T-helper 1 cell treated with Interleukin-12 subunit alpha and Interleukin-12 subunit beta and Interleukin-4 antibody, amounts not matched to agents 30 μg/mL and 1 μg/mL, for 36 hours (primary cell): ENCODE results near the gene NUP35.
"Not testable (repeated sequence)": the region's sequence is repeated elsewhere in the genome, so short reads cannot be mapped to it uniquely, and the experiment has no call there.

Source experiments
- H3K27ac Mint-ChIP-seq: one replicate; pipeline ENCODE4 v1.8.0; 2021; ENCODE audit warnings: mild to moderate bottlenecking, mixed read lengths
- H3K27me3 Mint-ChIP-seq: one replicate; pipeline ENCODE4 v1.8.0; 2021; ENCODE audit warnings: low read depth, mixed read lengths
- H3K36me3 Mint-ChIP-seq: one replicate; pipeline ENCODE4 v1.8.0; 2021; ENCODE audit warnings: low read depth, mixed read lengths
- H3K4me1 Mint-ChIP-seq: one replicate; pipeline ENCODE4 v1.8.0; 2021; ENCODE audit warnings: low read depth, mixed read lengths
- H3K4me3 Mint-ChIP-seq: one replicate; pipeline ENCODE4 v1.8.0; 2021; ENCODE audit warnings: mild to moderate bottlenecking, moderate library complexity, mixed read lengths
- H3K9me3 Mint-ChIP-seq: one replicate; pipeline ENCODE4 v1.8.0; 2021; ENCODE audit warnings: mixed read lengths

NUP35 gene

DNA sequence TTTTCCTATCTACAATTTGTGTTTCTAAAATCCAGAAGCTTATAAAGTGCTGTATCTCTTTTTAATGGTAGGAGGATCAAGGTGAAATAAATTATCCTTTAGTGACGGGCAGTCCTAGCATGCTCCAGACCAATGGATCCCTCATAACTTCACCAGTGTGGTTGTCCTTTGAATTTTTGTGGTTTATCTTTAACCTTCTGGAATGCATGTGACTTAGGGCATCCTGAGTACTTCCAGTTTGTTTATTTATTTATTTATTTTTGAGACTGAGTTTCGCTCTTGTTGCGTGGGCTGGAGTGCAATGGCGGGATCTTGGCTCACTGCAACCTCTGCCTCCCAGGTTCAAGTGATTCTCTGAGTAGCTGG lies 40.4 kb downstream of the NUP35 start:
- H3K36me3 Mint-ChIP-seq, result peaks cover 39% of the 10 kb centered on the region
- no peak overlapping the region for H3K27ac Mint-ChIP-seq
- no peaks in the 10 kb centered on the region for H3K4me1 Mint-ChIP-seq

DNA sequence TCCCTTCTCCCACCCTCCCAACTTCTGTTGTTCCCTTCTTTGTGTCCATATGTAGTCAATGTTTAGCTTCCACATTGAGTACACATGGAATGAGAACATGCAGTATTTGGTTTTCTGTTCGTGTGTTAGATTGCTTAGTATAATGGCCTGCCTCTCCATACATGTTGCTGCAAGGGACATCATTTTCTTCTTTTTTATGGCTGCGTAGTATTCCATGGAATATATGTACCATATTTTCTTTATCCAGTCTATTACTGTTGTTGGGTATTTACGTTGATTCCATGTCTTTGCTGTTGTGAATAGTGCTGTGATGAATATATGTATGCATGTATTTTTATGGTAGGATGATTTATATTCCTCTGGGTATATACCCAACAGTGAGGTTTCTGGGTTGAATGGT lies 42.0 kb downstream of the NUP35 start:
- peaks cover 4% of the 10 kb centered on the region for H3K4me1 Mint-ChIP-seq
- H3K4me3 Mint-ChIP-seq, result no peak overlapping the region
- H3K9me3 Mint-ChIP-seq, result peaks cover 3% of the 10 kb centered on the region
- no peaks in the 10 kb centered on the region for H3K27me3 Mint-ChIP-seq
- H3K36me3 Mint-ChIP-seq, result peaks cover 40% of the 10 kb centered on the region
- no peak overlapping the region for H3K27ac Mint-ChIP-seq

More for the DNA sequence above, 40.4 kb downstream of the NUP35 start:
- H3K9me3 Mint-ChIP-seq, result no peaks in the 10 kb centered on the region
- no peaks in the 10 kb centered on the region for H3K27me3 Mint-ChIP-seq
- H3K4me3 Mint-ChIP-seq, result no peak overlapping the region

DNA sequence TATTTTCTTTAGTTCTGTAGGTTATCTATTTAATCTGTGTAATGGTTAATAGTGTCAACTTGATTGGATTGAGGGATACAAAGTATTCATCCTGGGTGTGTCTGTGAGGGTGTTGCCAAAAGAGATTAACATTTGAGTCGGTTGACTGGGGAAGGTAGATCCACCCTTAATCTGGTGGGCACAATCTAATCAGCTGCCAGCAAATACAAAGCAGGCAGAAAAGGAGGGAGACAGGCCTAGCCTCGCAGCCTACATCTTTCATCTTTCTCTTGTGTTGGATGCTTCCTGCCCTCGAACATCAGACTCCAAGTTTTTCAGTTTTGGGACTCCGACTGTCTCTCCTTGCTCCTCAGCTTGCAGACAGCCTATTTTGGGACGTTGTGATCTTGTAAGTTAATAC lies 42.7 kb downstream of the NUP35 start:
- H3K27me3 Mint-ChIP-seq, H3K27ac Mint-ChIP-seq, H3K4me3 Mint-ChIP-seq, H3K9me3 Mint-ChIP-seq, H3K4me1 Mint-ChIP-seq: not testable (repeated sequence)
- peaks cover 35% of the 10 kb centered on the region for H3K36me3 Mint-ChIP-seq

DNA sequence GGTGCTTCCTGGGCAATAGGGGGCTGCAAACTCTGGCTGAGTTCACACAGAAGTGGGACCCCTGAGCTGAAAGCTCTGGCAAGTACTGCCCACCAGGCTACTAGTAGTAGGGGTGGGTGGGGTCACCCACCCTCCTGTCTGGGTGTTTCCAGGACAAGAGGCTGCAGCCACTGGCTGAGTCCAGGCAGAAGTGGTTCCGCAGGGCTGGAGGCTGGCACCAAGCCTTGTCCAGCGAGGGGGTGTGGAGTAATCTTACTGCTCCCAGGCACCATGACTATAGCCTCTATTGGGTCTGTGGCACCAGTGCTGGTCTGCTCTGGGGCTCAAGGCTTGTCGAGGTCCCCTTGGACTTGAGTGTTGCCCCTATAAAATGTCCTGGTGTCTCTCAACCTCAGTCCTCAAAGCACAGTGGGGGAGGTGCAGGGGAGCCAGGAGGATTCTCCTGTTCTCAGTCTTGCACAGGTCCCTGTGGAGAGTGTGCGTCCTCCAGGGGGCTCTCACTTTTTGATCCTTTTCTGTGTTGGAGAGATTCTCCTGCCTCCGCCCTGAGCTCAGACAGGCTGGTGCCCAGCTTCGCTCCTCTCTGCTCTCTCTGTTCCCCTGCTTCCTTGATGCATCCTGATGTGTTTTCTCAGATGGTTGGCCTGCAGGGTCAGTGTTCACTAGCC lies 48.1 kb downstream of the NUP35 start:
- Mint-ChIP-seq H3K9me3 (peaks cover 33% of the 10 kb centered on the region), H3K27me3 (no peaks in the 10 kb centered on the region), H3K36me3 (peaks cover 37% of the 10 kb centered on the region), H3K4me1 (peaks cover 4% of the 10 kb centered on the region), H3K4me3 (no peak overlapping the region), H3K27ac (no peak overlapping the region)

DNA sequence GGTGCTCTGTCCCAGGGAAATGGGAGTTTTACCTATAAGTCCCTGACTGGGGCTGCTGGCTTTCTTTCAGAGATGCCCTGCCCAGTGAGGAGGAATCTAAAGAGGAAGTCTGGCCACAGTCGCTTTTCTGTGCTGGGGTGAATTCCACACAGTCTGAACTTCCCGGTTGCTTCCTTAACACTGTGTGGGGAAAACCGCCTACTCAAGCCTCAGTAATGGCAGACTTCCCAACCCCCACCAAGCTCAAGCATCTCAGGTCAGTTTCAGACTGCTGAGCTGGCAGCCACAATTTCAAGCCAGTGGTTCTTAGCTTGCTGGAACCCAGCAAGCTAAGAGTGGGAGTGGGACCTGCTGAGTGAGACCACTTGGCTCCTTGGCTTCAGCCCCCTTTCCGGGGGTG lies 54.9 kb downstream of the NUP35 start:
- Mint-ChIP-seq H3K27me3 (no peaks in the 10 kb centered on the region), H3K4me3 (no peak overlapping the region), H3K36me3 (peaks cover 57% of the 10 kb centered on the region), H3K9me3 (peaks cover 63% of the 10 kb centered on the region), H3K4me1 (no peaks in the 10 kb centered on the region), H3K27ac (no peak overlapping the region)

DNA sequence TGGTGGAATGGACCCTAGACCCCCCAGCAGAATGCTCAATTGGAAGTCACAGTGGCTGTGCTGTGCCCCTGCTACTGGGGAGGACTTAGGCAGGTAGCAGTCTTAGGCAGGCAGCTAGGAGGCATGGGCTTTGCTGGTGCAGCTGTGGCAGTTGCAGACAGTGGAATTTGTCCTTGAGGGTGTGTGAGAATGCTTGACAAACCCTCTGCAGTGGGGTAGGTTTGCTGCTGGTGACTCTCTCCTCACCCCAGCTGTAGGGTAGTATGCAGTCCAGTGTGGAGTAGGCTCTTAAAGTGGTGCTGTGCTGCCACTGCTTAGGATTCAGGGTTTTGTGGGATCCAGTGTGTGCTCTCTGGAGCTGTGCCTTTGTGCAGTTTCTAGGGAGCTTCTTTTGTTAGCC lies 61.3 kb downstream of the NUP35 start:
- no peak overlapping the region for H3K4me3 Mint-ChIP-seq
- no peaks in the 10 kb centered on the region for H3K27me3 Mint-ChIP-seq
- no peak overlapping the region for H3K27ac Mint-ChIP-seq
- H3K4me1 Mint-ChIP-seq, result no peaks in the 10 kb centered on the region
- peaks cover 33% of the 10 kb centered on the region for H3K36me3 Mint-ChIP-seq
- H3K9me3 Mint-ChIP-seq, result peaks cover 24% of the 10 kb centered on the region

DNA sequence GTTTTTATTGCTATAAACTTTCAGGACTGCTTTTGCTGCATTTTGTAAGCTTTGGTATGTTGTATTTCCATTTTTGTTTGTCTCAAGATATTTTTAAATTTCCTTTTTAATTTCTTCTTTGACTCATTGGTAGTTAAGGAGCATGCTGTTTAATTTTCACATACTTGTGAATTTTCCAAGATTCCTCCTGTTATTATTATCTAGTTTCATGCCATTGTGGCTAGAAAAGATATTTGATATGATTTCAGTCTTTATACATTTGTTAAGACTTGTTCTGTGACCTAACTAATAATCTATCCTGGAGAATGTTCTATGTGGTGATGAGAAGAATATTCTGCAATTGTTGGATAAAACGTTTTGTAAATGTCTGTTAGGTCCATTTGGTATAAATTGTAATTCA lies 62.1 kb downstream of the NUP35 start:
- Mint-ChIP-seq H3K27ac (no peak overlapping the region), H3K36me3 (peaks cover 33% of the 10 kb centered on the region), H3K4me3 (no peak overlapping the region), H3K9me3 (peaks cover 24% of the 10 kb centered on the region), H3K4me1 (no peaks in the 10 kb centered on the region), H3K27me3 (no peaks in the 10 kb centered on the region)

DNA sequence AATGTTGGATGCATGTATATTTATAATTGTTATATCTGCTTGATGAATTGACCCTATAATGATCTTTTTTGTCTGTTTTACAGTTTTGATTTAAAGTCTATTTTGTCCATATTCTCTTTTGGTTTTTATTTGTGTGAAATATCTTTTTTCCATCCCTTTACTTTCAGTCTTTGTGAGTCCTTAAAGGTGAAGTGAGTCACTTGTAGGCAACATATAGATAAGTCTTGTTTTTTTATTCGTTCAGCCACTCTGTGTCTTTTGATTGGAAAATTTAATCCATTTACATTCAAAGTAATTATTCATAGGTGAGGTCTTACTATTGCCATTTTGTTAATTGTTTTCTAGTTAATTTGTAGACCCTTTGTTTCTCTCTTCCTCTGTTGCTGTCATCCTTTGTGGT lies 62.5 kb downstream of the NUP35 start:
- Mint-ChIP-seq H3K27me3 (no peaks in the 10 kb centered on the region), H3K27ac (no peak overlapping the region), H3K4me1 (no peaks in the 10 kb centered on the region), H3K36me3 (peaks cover 29% of the 10 kb centered on the region), H3K4me3 (no peak overlapping the region), H3K9me3 (peaks cover 20% of the 10 kb centered on the region)

DNA sequence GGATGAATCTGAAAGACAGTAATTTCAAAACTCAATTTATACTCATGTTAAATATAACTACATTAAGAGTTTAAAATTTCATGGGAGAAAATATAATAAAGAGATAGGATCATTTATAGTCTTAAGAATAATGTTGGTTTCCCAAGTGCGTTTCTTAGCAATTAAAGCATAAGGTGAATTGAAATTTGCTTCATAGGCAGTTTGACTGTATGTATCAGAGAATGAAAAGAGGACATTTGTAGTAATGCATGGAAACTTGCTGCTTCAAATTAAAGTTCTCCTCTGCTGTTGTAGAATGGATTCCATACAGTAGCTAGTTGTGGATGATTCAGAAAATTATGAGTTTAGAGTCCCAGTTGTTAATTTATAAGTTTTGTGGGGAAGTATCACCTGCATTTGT lies 68.1 kb downstream of the NUP35 start:
- no peak overlapping the region for H3K4me3 Mint-ChIP-seq
- H3K9me3 Mint-ChIP-seq, result no peaks in the 10 kb centered on the region
- H3K27me3 Mint-ChIP-seq, result no peaks in the 10 kb centered on the region
- H3K4me1 Mint-ChIP-seq, result no peaks in the 10 kb centered on the region
- H3K27ac Mint-ChIP-seq, result no peak overlapping the region
- H3K36me3 Mint-ChIP-seq, result peaks cover 4% of the 10 kb centered on the region

DNA sequence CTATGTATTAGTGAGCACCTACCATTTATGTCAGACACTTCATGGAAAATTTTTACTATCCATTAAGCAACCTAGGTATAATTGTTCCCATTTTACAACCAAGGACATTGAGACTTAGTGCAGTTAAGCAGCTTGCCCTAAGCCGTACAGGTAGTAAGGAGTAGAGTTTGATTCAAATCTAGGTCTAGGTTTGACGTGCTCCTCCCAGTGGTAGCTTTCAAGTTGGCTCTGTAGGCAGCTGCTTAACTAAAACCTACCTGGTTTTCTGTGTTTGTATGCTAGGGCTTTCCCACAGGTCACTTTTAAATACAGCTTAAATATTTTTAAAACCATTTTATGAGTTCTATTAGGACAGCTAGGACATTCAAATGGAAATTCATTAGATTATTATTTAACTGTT lies 69.7 kb downstream of the NUP35 start:
- Mint-ChIP-seq H3K27ac (no peak overlapping the region), H3K4me1 (no peaks in the 10 kb centered on the region), H3K4me3 (no peak overlapping the region), H3K36me3 (peaks cover 4% of the 10 kb centered on the region), H3K9me3 (no peaks in the 10 kb centered on the region), H3K27me3 (no peaks in the 10 kb centered on the region)

DNA sequence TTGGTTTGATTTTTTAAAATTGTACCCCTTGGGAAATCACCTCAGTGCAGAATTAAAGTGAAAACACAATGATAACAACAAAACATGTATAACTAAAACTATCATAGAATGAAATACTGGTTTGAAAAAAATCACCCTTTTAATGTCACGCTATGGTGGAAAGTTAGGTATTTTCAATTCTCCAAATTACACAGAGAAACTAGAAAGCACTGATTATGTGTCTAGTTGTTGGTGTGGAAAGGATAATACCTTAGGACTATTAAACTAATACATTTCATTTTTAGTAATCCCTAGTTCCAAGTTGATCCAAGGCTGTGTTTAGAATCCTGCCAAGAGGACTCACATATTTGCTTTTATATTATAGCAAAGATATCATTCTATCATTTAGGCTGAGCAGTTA lies 71.2 kb downstream of the NUP35 start:
- no peaks in the 10 kb centered on the region for H3K27me3 Mint-ChIP-seq
- H3K27ac Mint-ChIP-seq, result no peak overlapping the region
- peaks cover 2% of the 10 kb centered on the region for H3K36me3 Mint-ChIP-seq
- H3K4me3 Mint-ChIP-seq, result no peak overlapping the region
- no peaks in the 10 kb centered on the region for H3K4me1 Mint-ChIP-seq
- no peaks in the 10 kb centered on the region for H3K9me3 Mint-ChIP-seq

DNA sequence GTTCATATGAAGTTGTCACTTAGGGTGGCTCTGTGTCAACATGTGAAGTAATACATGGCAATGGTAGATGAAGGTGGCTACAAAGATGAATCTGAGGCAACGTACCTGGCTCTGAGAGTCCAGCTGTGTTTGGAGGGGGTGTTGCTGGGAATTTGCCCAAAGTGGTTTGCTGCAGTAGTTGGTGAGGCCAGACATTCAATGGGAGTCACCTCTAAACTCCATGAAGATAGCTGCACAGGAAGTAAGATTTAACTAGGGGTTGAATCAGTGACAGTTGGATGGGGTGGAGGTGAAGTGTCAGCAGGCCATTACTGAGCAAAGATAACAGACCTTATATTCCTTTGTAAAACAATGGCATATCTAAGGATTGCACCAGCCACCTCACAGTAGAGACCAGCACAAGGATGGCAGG lies 71.8 kb downstream of the NUP35 start:
- Mint-ChIP-seq H3K27ac (no peak overlapping the region), H3K36me3 (peaks cover 2% of the 10 kb centered on the region), H3K4me1 (no peaks in the 10 kb centered on the region), H3K9me3 (no peaks in the 10 kb centered on the region), H3K27me3 (no peaks in the 10 kb centered on the region), H3K4me3 (no peak overlapping the region)

DNA sequence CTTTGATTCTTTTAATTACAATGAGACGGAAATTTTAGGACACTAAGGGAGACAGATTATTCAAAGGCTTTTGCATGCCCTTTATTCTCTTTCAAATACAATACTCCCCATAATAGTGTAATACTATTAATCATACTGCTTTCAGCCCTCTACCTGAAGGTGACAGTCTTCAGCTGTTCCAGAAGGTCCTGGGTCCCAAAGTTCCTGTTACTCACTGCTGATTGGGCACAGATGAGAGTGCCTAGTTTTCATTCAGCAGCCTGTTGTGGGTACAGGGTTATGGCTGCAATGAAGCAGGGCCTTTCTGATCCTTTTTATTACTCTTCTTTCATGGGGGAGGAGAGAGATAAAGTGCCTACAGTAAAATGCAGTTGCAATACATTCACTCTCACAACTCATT lies 80.2 kb downstream of the NUP35 start:
- Mint-ChIP-seq H3K4me3 (no peak overlapping the region), H3K27me3 (no peaks in the 10 kb centered on the region), H3K9me3 (peaks cover 7% of the 10 kb centered on the region), H3K27ac (no peak overlapping the region), H3K36me3 (peaks cover 3% of the 10 kb centered on the region), H3K4me1 (no peaks in the 10 kb centered on the region)

DNA sequence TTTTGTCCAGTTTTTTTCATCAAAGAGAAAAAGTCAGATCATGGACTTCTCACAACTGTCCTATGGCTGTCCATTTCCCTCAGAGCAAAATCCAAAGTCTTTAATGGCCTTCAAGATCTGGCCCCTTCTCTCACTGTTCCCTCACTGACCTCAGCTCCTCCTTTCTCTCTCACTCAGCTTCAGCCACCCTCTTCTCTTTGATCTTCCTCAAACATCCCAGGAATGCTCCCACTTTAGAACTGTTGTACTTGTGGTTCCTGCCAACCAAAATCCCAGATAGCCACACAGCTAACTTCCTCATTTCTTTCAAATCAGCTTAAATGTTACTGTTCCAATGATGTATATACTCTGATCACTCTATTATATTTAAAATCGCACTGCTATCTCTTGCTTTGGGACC lies 82.9 kb downstream of the NUP35 start:
- no peaks in the 10 kb centered on the region for H3K27me3 Mint-ChIP-seq
- H3K27ac Mint-ChIP-seq, result no peak overlapping the region

DNA sequence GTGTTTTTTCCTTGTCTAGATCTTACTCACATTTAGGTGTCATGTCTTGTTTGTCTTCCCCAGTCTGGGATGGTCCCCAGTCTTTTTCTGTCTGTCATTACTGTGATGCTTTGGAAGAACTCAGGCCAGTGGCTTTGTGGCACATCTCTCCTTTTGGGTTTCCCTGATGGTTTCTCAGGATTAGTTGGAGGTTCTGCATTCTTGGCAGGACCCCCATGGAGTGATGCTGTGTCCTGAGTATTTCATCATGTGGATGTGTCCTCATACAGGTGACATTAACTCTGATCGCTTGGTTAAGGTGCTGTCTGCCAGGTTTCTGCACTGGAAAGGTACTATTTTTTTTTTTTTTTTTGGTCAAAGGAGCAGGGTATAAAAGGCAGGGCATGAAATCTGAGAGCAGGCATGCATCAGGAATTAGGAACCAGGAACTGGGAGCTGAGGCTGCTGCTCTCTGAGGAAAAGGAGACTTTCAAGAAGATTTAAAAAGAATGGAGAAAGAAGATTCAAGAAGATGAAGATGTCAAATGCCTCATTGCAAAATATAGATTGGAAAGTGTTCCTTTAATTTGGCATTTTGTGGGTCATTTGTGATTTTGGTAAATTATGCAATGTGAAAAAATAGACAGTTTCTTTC lies 85.3 kb downstream of the NUP35 start:
- H3K27ac Mint-ChIP-seq, result no peak overlapping the region
- H3K4me1 Mint-ChIP-seq, result peaks cover 6% of the 10 kb centered on the region
- H3K4me3 Mint-ChIP-seq, result no peak overlapping the region
- peaks cover 11% of the 10 kb centered on the region for H3K9me3 Mint-ChIP-seq
- peaks cover 9% of the 10 kb centered on the region for H3K36me3 Mint-ChIP-seq
- H3K27me3 Mint-ChIP-seq, result no peaks in the 10 kb centered on the region

More for the DNA sequence above, 82.9 kb downstream of the NUP35 start:
- Mint-ChIP-seq H3K36me3 (peaks cover 7% of the 10 kb centered on the region), H3K9me3 (peaks cover 11% of the 10 kb centered on the region), H3K4me3 (no peak overlapping the region), H3K4me1 (peaks cover 2% of the 10 kb centered on the region)
